HG02884 (cell line): Measurements from ENCODE around the gene MYOF.
"Not testable (repeated sequence)": the region's sequence is repeated elsewhere in the genome, so short reads cannot be mapped to it uniquely, and the experiment has no call there.

Source experiments
- ATAC-seq: cut with Tn5 transposase; IDR thresholded peaks from one replicate; pipeline ENCODE4 v1.9.1; 2021; ENCODE audit warnings: mild to moderate bottlenecking, moderate library complexity; ENCODE audit not compliant: unreplicated experiment

MYOF gene

GRCh38 chr10:93431361-93431760, 50.8 kb downstream of the MYOF start:
- ATAC-seq: no peak

- ATAC-seq: no peak
Observed at GRCh38 chr10:93425861-93426260, 56.3 kb downstream of the MYOF start.

- ATAC-seq: no peak
Observed at GRCh38 chr10:93422118-93422517, 60.0 kb downstream of the MYOF start.

- no peak for ATAC-seq
Observed at GRCh38 chr10:93420944-93421825, 60.9 kb downstream of the MYOF start.

- no peak for ATAC-seq
Observed at GRCh38 chr10:93420091-93420490, 62.0 kb downstream of the MYOF start.

- not testable (repeated sequence) for ATAC-seq
Observed at GRCh38 chr10:93419016-93419415, 63.1 kb downstream of the MYOF start.

- no peak for ATAC-seq
Observed at GRCh38 chr10:93417921-93418320, 64.2 kb downstream of the MYOF start.

GRCh38 chr10:93417266-93417665, 64.9 kb downstream of the MYOF start:
- no peak for ATAC-seq

- no peak for ATAC-seq
Observed at GRCh38 chr10:93416824-93417223, 65.3 kb downstream of the MYOF start.

GRCh38 chr10:93415693-93416092, 66.4 kb downstream of the MYOF start:
- ATAC-seq: no peak

- no peak for ATAC-seq
Observed at GRCh38 chr10:93413252-93413689, 68.9 kb downstream of the MYOF start.

GRCh38 chr10:93412801-93413200, 69.3 kb downstream of the MYOF start:
- no peak for ATAC-seq

GRCh38 chr10:93410697-93411348, 71.3 kb downstream of the MYOF start:
- no peak for ATAC-seq

- no peak for ATAC-seq
Observed at GRCh38 chr10:93408783-93409182, 73.4 kb downstream of the MYOF start.

- no peak for ATAC-seq
Observed at GRCh38 chr10:93406364-93407145, 75.6 kb downstream of the MYOF start.

- ATAC-seq: no peak
Observed at GRCh38 chr10:93404048-93404354, 78.1 kb downstream of the MYOF start.

GRCh38 chr10:93403152-93404047, 78.7 kb downstream of the MYOF start:
- no peak for ATAC-seq

GRCh38 chr10:93402192-93402591, 79.9 kb downstream of the MYOF start:
- ATAC-seq: no peak

- ATAC-seq: no peak
Observed at GRCh38 chr10:93398528-93398927, 83.6 kb downstream of the MYOF start.

GRCh38 chr10:93397020-93397419, 85.1 kb downstream of the MYOF start:
- ATAC-seq: no peak

- no peak for ATAC-seq
Observed at GRCh38 chr10:93393211-93393610, 88.9 kb downstream of the MYOF start.
